Natural killer cell (primary cell): ENCODE measurements around the gene PCNA. TPM values are rescaled to one million over a fixed set of nuclear protein-coding genes. Genes with fewer than 3 reads are reported as not detected.

Experiments used
- ATAC-seq, 3 donors: fragments of 150-1000 bp in 2 of 3; fragments of 200-7000 bp in 1 of 3; cut with Tn5 transposase; 1 replicate in 1 of 3; 2 replicates in 2 of 3; pipeline ENCODE4 v1.10.0; 2021; ENCODE audit warnings: mild to moderate bottlenecking in 2 of 3, moderate library complexity in 2 of 3
- DNase-seq, 2 donors: peaks; one replicate each; pipeline versions ENCODE4 v3.0.0 to v3.0.0-alpha.2; 2013 to 2021; ENCODE audit warnings: mixed read lengths in 1 of 2
- H3K27ac ChIP-seq: one replicate; pipeline ENCODE4 v1.5.1; 2013; ENCODE audit warnings: mild to moderate bottlenecking, low read length
- H3K27me3 ChIP-seq: one replicate; pipeline ENCODE4 v1.6.1; 2013; ENCODE audit warnings: low read length; ENCODE audit not compliant: control insufficient read depth, insufficient read depth
- H3K36me3 ChIP-seq: one replicate; pipeline ENCODE4 v1.6.1; 2013; ENCODE audit warnings: low read length; ENCODE audit not compliant: control insufficient read depth, insufficient read depth
- H3K4me1 ChIP-seq: one replicate; pipeline ENCODE4 v1.6.1; 2013; ENCODE audit warnings: low read length; ENCODE audit not compliant: control insufficient read depth, insufficient read depth
- H3K4me3 ChIP-seq: one replicate; pipeline ENCODE4 v1.5.1; 2013; ENCODE audit warnings: low read length
- H3K9me3 ChIP-seq: one replicate; pipeline ENCODE4 v1.6.1; 2013; ENCODE audit warnings: low read length; ENCODE audit not compliant: control insufficient read depth, insufficient read depth
- H3K27ac Mint-ChIP-seq, 2 donors: one replicate each; pipeline ENCODE4 v1.8.0; 2022; ENCODE audit warnings: mild to moderate bottlenecking in 2 of 2, mixed read lengths in 2 of 2, moderate library complexity in 1 of 2
- H3K27me3 Mint-ChIP-seq, 2 donors: one replicate each; pipeline ENCODE4 v1.8.0; 2022; ENCODE audit warnings: low read depth in 2 of 2, mixed read lengths in 2 of 2
- H3K36me3 Mint-ChIP-seq: one replicate; pipeline ENCODE4 v1.8.0; 2022; ENCODE audit warnings: mixed read lengths
- H3K4me1 Mint-ChIP-seq, 2 donors: one replicate each; pipeline ENCODE4 v1.8.0; 2022; ENCODE audit warnings: mixed read lengths in 2 of 2
- H3K4me3 Mint-ChIP-seq: one replicate; pipeline ENCODE4 v1.8.0; 2022; ENCODE audit warnings: mild to moderate bottlenecking, moderate library complexity, mixed read lengths
- H3K9me3 Mint-ChIP-seq, 2 donors: one replicate each; pipeline ENCODE4 v1.8.0; 2022; ENCODE audit warnings: mixed read lengths in 2 of 2
- WGBS: methylation state at CpG from one replicate; pipeline ENCODE4 v1.1.7; 2013; ENCODE audit warnings: missing lambda C conversion rate; ENCODE audit not compliant: insufficient coverage; 5-methylcytosine and 5-hydroxymethylcytosine counted together
- intact Hi-C: fragments of 100-400 bp; cut with micrococcal nuclease; formaldehyde crosslinking; loops from one replicate; pipeline ENCODE4 v1.14.2; 2022
- total RNA-seq, 4 donors: library from RNA; stranded (reverse); fragments of 120-200 nt in 1 of 4; gene quantifications; one replicate each; pipeline versions ENCODE4 v1.2.3 to v1.2.4, GENCODE V29; 2013 to 2022
- TF ChIP-seq, protein P1 (sequence below): fragments of 200-600 bp; IDR thresholded peaks from one replicate; pipeline ENCODE4 v1.8.0; 2022; ENCODE audit warnings: antibody characterized with exemption

Gene PCNA
- total RNA-seq, 3 donors from 2014 or later (not counting 1 experiment from before 2014, with no cell fraction given) = 41.5 to 50.6 (median 46.9) TPM

GRCh38 chr20:5146099-5146668, 26.4 kb upstream of the PCNA start:
- H3K9me3 Mint-ChIP-seq = no peaks in the 10 kb centered on the region
- no peaks in the 10 kb centered on the region for H3K27me3 Mint-ChIP-seq
- H3K4me1 ChIP-seq = peaks cover 6% of the 10 kb centered on the region
- WGBS = 65% methylated on average over 5 of the region's 6 CpGs
- H3K27ac Mint-ChIP-seq = peak overlapping the region in 1 of 2 donors; percentile 25
- TF ChIP-seq, protein P1, sequence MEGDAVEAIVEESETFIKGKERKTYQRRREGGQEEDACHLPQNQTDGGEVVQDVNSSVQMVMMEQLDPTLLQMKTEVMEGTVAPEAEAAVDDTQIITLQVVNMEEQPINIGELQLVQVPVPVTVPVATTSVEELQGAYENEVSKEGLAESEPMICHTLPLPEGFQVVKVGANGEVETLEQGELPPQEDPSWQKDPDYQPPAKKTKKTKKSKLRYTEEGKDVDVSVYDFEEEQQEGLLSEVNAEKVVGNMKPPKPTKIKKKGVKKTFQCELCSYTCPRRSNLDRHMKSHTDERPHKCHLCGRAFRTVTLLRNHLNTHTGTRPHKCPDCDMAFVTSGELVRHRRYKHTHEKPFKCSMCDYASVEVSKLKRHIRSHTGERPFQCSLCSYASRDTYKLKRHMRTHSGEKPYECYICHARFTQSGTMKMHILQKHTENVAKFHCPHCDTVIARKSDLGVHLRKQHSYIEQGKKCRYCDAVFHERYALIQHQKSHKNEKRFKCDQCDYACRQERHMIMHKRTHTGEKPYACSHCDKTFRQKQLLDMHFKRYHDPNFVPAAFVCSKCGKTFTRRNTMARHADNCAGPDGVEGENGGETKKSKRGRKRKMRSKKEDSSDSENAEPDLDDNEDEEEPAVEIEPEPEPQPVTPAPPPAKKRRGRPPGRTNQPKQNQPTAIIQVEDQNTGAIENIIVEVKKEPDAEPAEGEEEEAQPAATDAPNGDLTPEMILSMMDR = no peak
- ATAC-seq = no peak
- no peak for DNase-seq
- no peaks in the 10 kb centered on the region for H3K36me3 Mint-ChIP-seq
- intact Hi-C loops = no loop called here
- no peak overlapping the region for H3K4me3 ChIP-seq
- H3K9me3 ChIP-seq = no peaks in the 10 kb centered on the region
- peaks cover 3% of the 10 kb centered on the region for H3K36me3 ChIP-seq
- no peaks in the 10 kb centered on the region for H3K27me3 ChIP-seq
- H3K4me1 Mint-ChIP-seq = peaks cover 63 to 67% of the 10 kb centered on the region in 2 donors
- H3K4me3 Mint-ChIP-seq = no peak overlapping the region
- no peak overlapping the region for H3K27ac ChIP-seq

GRCh38 chr20:5145365-5146098, 25.8 kb upstream of the PCNA start:
- Mint-ChIP-seq H3K27me3 (no peaks in the 10 kb centered on the region), H3K36me3 (no peaks in the 10 kb centered on the region), H3K4me3 (no peak overlapping the region), H3K4me1 (peaks cover 66 to 69% of the 10 kb centered on the region in 2 donors), H3K9me3 (no peaks in the 10 kb centered on the region), H3K27ac (peak overlapping the region in 1 of 2 donors; percentile 25)
- intact Hi-C loops = no loop called here
- Histone ChIP-seq H3K27ac (no peak overlapping the region), H3K9me3 (no peaks in the 10 kb centered on the region), H3K4me1 (peaks cover 6% of the 10 kb centered on the region), H3K4me3 (no peak overlapping the region), H3K27me3 (no peaks in the 10 kb centered on the region), H3K36me3 (peaks cover 3% of the 10 kb centered on the region)
- WGBS = 79% methylated on average over 3 of the region's 5 CpGs
- DNase-seq = no peak
- TF ChIP-seq, protein P1 = no peak
- no peak for ATAC-seq

DNA sequence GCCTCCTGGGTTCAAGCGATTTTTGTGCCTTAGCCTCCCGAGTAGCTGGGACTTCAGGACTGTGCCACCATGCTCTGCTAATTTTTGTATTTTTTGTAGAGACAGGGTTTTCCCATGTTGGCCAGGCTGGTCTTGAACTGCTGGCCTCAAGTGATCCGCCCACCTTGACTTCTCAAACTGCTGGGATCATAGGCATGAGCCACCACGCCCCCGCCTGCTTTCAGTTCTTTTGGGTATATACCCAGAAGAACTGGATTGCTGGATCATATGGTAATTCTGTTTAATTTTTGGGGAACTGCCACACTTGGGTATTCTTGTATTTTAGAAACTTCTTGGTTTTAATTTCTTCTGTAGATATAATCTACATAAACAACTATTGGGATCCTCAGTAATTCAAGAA, 24.1 kb upstream of the PCNA start:
- peaks cover 63 to 67% of the 10 kb centered on the region in 2 donors for H3K4me1 Mint-ChIP-seq
- no peak overlapping the region for H3K27ac Mint-ChIP-seq
- DNase-seq (no peak), ATAC-seq (no peak)
- H3K36me3 ChIP-seq = peaks cover 3% of the 10 kb centered on the region
- H3K27me3 Mint-ChIP-seq = no peaks in the 10 kb centered on the region
- H3K4me3 Mint-ChIP-seq = no peak overlapping the region
- H3K9me3 Mint-ChIP-seq = no peaks in the 10 kb centered on the region
- no peak overlapping the region for H3K27ac ChIP-seq
- TF ChIP-seq, protein P1 = no peak
- H3K27me3 ChIP-seq = no peaks in the 10 kb centered on the region
- peaks cover 6% of the 10 kb centered on the region for H3K4me1 ChIP-seq
- no peaks in the 10 kb centered on the region for H3K9me3 ChIP-seq
- 96% methylated on average over 5 of the region's 5 CpGs for WGBS
- H3K4me3 ChIP-seq = no peak overlapping the region
- H3K36me3 Mint-ChIP-seq = no peaks in the 10 kb centered on the region
- intact Hi-C loops = no loop called here
